AG09309 (cell line): ENCODE measurements around the gene SCN5A.

ENCODE experiments used
- DNase-seq: peaks from one replicate; pipeline ENCODE4 v3.0.0-alpha.2; 2010; ENCODE audit warnings: low read depth
- H3K4me3 ChIP-seq: 2 replicates; pipeline ENCODE4 v1.5.1; 2011; ENCODE audit warnings: mild to moderate bottlenecking, low read depth, low read length, moderate library complexity; ENCODE audit not compliant: control insufficient read depth
- TF ChIP-seq, protein P1 (sequence below): IDR thresholded peaks from 2 replicates; pipeline ENCODE4 v1.5.1; 2011; ENCODE audit warnings: mild to moderate bottlenecking, low read depth, low read length, inconsistent platforms; ENCODE audit not compliant: insufficient read depth, control insufficient read depth; ENCODE audit errors: missing control alignments

The SCN5A gene

DNA sequence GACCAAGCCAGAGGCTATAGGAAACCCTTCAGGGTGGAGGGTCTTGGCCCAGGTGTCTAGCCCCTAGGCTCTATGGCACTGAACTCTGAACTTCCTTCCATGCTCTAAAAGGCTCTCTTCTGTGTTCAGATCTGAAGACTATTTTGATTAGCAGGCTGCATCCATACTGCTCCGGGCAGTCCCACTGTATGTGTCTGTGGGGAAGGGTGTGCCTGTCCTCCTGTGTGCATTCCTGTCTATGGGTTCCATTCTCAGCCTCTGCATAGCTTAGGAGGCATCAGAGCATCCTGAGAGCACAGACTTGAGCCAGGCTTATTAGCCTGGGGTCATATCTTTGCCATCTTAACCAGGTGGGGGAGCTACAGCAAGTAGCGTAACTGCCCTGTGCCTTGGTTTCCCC, 115.3 kb downstream of the SCN5A start:
- no peak overlapping the region for H3K4me3 ChIP-seq
- TF ChIP-seq, protein P1, sequence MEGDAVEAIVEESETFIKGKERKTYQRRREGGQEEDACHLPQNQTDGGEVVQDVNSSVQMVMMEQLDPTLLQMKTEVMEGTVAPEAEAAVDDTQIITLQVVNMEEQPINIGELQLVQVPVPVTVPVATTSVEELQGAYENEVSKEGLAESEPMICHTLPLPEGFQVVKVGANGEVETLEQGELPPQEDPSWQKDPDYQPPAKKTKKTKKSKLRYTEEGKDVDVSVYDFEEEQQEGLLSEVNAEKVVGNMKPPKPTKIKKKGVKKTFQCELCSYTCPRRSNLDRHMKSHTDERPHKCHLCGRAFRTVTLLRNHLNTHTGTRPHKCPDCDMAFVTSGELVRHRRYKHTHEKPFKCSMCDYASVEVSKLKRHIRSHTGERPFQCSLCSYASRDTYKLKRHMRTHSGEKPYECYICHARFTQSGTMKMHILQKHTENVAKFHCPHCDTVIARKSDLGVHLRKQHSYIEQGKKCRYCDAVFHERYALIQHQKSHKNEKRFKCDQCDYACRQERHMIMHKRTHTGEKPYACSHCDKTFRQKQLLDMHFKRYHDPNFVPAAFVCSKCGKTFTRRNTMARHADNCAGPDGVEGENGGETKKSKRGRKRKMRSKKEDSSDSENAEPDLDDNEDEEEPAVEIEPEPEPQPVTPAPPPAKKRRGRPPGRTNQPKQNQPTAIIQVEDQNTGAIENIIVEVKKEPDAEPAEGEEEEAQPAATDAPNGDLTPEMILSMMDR, result no peak
- no peak for DNase-seq

DNA sequence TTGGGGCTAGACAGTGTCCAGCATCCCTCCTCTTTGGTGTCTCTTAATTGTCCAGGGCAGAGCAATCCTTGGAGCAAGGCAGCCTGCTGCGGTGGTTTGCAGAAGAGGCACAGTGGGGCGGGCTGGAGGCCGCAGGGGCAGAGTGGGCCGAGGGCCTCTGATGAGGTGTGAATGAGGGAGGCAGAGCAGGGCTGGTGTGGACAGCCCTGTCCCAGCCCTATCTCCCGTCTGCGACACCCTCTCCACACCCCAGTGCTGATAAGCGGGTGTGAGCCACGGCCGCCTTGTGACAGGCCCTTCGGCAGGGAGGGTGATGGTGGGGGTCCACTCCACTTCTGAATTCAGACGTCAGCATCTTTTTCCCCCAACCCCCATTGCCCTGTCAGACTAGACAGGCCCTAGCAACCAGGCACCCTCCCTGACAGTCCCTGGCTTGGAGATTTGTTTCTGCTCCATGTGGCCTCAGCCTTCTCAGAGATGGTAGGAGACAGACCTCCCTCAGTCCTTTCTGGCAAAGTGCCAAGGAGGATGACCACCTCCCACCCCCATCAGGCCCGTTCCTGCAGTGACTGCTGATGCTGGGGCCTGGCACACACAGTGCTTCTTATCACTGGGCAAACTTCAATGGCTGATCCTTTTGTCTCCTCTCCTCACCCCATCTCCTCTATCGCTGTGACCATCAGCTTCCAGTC, 116.1 kb downstream of the SCN5A start:
- no peak for DNase-seq
- TF ChIP-seq, protein P1, result no peak
- H3K4me3 ChIP-seq, result no peak overlapping the region

DNA sequence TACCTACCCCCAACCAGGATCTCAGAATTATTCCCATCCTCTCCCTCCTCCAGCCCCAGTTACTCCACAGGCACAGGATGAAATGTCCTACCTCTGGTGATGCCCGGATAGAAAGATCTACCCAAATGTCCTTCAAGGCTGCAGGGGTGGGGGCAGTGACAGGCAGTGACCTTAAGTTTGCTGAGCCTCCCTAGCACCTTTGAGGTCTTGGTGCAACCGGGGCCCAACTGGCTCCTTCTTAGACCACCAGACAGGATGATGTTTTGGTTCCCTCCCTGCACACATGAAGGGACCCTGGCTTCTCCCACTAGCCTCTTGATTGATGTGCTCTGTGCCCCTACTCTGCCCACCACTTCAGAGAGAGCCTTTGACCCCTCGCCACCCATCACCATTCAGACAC, 117.0 kb downstream of the SCN5A start:
- no peak for DNase-seq
- TF ChIP-seq, protein P1, result no peak
- H3K4me3 ChIP-seq, result no peak overlapping the region

DNA sequence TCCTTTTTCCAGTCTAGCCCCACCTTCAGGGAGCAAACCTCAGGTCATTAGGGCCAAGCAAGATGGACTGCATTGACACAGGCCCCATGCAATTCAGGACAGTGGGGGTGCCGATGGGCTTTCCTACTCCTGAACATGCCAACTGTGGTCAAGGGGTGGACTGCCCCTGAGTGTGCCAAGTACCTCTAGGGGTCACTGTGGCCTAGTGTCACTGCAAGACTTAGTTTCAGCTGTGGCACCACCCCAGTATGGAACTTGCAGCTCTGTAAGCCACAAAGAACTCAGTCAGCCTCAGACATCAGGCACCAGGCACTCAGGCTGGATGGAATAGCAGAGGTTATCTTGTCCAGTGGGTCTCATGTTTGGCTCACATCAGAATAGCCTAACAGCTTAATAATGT, 121.0 kb downstream of the SCN5A start:
- TF ChIP-seq, protein P1, result no peak
- DNase-seq, result no peak
- no peak overlapping the region for H3K4me3 ChIP-seq

DNA sequence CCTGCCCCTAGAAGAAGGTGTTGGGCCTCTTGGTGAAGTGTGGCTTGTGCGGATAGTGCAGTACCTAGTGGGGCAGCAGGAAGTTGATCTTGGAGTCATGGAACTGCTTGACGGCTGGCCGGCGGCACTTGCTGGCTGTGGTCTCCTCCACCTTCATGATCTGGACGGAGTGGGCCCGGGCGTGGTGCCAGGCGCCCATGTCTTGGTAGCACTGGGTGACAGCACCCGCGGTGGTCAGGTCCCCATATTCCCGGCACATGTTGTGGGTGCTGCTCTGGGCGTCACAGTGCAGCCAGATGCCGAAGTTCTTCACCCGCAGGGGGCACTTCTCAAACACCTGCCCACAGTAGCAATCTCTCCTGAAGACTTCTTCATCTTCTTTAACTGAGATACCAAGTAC, 122.7 kb downstream of the SCN5A start:
- TF ChIP-seq, protein P1, result no peak
- H3K4me3 ChIP-seq, result no peak overlapping the region
- DNase-seq, result no peak

DNA sequence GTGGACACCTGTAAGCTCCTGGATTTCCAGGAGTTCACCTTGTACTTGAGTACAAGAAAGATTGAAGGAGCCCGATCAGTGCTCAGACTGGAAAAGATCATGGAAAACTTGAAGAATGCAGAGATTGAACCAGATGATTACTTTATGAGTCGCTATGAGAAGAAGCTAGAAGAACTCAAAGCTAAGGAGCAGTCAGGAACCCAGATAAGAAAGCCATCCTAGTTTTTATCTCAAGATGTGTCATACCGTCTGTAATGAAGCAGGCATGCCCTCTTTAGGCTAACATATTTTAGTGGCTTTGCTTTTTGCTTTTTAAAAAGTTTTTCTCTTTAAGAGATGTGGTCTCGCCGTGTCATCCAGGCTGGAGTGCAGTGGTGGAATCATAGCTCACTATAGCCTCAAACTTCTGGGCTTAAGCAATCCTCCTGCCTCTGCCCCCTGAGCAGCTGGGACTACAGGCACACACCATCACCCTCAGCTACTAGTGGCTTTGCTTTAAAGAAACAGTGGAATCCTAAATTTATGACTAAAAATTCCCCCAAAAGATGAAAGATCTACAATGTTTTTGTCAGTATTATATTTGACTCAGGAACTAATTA, 125.2 kb downstream of the SCN5A start:
- peak; percentile 21 for DNase-seq
- TF ChIP-seq, protein P1, result no peak

More for the DNA sequence above, 125.2 kb downstream of the SCN5A start:
- H3K4me3 ChIP-seq, result no peak overlapping the region
